Measurements from ENCODE around the gene CCNQ.

CCNQ gene

GRCh38 chrX:153598541-153599191 lies at the start of gene CCNQ:
CCNQ (minus strand) TSS chrX:153599139; CDS start chrX:153599073, 66 bp downstream.
- peak within 1 kb of the TSS; percentile 68 for H3K4me3 ChIP-seq (ENCODE audit: low read depth, low read length)
- TF ChIP-seq, protein P1, sequence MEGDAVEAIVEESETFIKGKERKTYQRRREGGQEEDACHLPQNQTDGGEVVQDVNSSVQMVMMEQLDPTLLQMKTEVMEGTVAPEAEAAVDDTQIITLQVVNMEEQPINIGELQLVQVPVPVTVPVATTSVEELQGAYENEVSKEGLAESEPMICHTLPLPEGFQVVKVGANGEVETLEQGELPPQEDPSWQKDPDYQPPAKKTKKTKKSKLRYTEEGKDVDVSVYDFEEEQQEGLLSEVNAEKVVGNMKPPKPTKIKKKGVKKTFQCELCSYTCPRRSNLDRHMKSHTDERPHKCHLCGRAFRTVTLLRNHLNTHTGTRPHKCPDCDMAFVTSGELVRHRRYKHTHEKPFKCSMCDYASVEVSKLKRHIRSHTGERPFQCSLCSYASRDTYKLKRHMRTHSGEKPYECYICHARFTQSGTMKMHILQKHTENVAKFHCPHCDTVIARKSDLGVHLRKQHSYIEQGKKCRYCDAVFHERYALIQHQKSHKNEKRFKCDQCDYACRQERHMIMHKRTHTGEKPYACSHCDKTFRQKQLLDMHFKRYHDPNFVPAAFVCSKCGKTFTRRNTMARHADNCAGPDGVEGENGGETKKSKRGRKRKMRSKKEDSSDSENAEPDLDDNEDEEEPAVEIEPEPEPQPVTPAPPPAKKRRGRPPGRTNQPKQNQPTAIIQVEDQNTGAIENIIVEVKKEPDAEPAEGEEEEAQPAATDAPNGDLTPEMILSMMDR (IDR thresholded peaks at IDR 0.05; ENCODE audit: low read depth, low read length) = no peak

DNA sequence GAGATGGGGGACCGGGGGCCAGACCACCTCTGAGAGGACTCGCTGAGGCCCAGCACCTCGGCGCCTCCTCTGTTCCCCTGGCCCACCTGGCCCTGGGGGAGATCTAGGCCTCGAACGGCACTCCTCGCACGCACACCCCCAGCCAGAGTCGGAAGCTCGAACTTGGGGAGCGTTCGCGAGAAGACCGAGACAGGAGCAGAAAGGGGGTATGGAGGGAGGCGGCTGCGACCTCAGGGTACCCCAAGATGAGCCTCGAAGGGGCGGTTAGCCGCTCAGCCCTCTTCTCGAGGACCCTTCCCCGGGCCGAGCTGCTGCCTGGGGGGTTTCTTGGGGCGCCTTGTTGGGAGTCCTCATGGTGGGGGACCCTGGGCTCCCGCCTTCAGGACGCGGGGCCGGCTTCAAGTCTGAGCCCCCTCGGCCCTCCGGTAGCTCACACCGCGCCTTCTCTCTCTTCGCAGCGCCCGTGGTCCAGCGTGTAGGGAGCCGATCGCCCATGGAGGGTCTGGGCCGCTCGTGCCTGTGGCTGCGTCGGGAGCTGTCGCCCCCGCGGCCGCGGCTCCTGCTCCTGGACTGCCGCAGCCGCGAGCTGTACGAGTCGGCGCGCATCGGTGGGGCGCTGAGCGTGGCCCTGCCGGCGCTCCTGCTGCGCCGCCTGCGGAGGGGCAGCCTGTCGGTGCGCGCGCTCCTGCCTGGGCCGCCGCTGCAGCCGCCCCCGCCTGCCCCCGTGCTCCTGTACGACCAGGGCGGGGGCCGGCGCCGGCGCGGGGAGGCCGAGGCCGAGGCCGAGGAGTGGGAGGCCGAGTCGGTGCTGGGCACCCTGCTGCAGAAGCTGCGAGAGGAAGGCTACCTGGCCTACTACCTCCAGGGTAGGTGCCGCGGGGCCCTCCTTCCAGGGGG lies 48.8 kb upstream of the CCNQ start:
- TF ChIP-seq, protein P1 (IDR thresholded peaks at IDR 0.05; ENCODE audit: low read depth, low read length) = no peak
- no peak overlapping the region for H3K4me3 ChIP-seq (ENCODE audit: low read depth, low read length)

DNA sequence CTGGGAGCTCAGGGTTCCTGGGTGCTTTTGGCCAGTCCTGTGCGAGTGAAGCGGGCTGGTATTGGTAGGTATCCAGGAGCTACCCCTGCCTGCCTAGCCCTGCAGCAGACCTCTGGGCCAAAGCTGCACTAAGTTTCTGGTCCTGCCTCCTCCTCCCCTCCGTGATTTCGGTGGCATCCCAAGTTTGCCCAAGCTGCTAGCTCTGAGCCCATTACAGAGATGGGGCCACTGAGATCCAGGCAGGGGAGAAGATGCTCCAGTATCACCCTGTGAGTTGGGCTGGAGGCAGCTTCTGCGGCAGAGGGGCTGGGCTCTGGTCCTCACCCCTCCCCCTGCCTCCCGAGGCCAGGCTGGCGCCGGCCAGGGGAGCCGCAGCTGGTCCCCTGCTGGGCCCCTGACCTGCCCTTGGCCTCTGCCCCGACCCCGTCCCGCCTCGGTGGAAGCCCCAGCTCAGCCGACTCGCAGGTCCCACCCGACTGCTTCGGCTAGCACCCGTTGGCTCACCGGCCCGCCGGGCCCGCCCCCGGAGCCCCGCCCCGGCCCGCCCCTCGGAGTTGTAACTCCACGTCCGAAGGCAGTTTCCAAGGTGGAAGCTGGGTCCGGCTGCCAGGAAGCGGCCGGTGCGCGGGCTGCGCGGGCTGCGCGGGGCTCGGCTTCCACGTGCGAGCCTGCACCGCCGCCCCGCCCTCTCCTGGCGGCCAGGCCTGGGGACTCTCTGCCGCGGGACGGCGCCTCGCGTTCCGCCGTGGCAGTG lies 47.9 kb upstream of the CCNQ start, which contains the start of gene DUSP9:
Gene DUSP9, plus strand, starts transcription at position 584 of the 754 bp plus-strand sequence. CDS start 751 bp downstream, outside the sequence.
- no peak within 1 kb of the TSS for H3K4me3 ChIP-seq (ENCODE audit: low read depth, low read length)

GRCh38 chrX:153645921-153646488 lies 47.1 kb upstream of the CCNQ start:
- H3K4me3 ChIP-seq (ENCODE audit: low read depth, low read length) = no peak overlapping the region
- TF ChIP-seq, protein P1 (IDR thresholded peaks at IDR 0.05; ENCODE audit: low read depth, low read length) = no peak

More for the DNA sequence above, 47.9 kb upstream of the CCNQ start, which contains the start of gene DUSP9:
- TF ChIP-seq, protein P1 (IDR thresholded peaks at IDR 0.05; ENCODE audit: low read depth, low read length) = no peak

DNA sequence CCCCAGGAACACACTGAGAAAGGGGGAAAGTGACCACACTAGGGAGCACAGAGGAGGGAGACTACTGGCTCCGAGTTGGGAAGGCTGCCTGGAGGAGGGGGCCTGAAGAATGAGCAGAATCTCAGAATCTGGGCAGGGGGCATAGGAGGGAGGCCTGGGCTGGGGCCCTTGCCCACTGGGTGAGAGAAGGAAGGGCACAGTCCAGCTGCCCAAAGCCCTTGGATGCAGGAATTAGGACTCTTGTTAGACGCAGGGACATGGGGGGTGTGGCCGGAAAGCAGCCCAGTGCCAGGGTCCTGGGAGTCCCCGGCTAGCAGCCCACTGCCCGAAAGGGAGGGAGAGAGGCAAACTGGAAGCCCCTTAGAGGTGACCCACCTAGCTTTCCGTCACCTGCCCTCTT lies 46.2 kb upstream of the CCNQ start:
- TF ChIP-seq, protein P1 (IDR thresholded peaks at IDR 0.05; ENCODE audit: low read depth, low read length) = no peak
- no peak overlapping the region for H3K4me3 ChIP-seq (ENCODE audit: low read depth, low read length)

DNA sequence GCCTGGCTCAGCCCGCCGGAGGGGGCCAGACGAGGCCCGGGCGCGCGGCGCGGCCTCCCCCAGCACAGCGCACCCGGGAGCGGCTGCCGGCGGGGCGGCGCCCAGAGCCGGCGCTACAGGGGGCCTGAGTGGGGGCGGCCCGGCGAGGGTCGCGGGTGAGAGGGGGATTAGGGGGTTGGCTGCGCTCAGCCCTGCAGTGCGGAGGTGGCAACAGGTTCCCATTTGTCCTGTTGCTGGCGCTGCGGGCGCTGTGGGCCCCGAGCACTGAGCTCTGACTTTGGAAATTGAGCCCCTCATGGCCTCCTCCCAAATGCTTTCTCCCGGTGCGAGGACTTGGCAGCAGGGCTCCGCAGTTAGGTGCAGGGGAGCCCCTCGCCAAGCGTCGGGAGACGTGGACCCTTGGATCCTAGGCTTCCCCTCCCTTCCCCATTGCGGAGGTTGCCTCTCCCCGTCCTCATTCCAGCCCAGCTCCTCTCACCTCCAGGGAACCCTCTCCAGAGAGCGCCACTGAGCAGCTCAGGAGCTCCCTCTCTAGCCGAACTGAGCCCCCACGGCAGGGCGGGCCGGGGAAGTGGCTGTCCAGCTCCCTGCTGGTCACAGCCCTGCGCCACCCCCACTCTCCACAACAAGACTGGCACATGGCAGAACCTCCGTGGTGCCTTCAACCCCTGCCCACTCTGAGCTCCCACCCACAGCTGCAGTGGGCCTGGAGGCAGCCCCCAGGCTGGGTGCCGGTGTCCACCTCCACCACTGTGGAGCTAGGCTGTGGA lies 45.6 kb upstream of the CCNQ start:
- TF ChIP-seq, protein P1 (IDR thresholded peaks at IDR 0.05; ENCODE audit: low read depth, low read length) = no peak
- H3K4me3 ChIP-seq (ENCODE audit: low read depth, low read length) = no peak overlapping the region
